K562 (cell line): ENCODE data around the gene FKBP2. TPM values are rescaled to one million over a fixed set of nuclear protein-coding genes. Genes with fewer than 3 reads are reported as not detected.
A peak's percentile ranks its signal among the peaks of the same experiment; 100 is the strongest.

Experiments used
- ATAC-seq: fragments of 200-7000 bp; cut with Tn5 transposase; 3 replicates; pipeline ENCODE4 v1.9.1; 2020; ENCODE audit warnings: moderate library complexity
- BruUV-seq: library from RNA; stranded (reverse); fragments of 400-500 nt; replicated peaks from 2 replicates; lab custom pipeline; 2021; lab: Mats Ljungman, UMichigan
- CTCF ChIA-PET: fragments of 300-600 bp; formaldehyde crosslinking; extraction: SDS; loops from one replicate; lab custom pipeline; 2021; ENCODE audit warnings: low intra/inter-chr PET ratio; lab: Yijun Ruan, JAX
- POLR2A ChIA-PET: fragments of 300-600, 350-650 bp; sonication (Branson Sonifier 250); formaldehyde crosslinking; extraction: SDS; loops from one replicate; lab custom pipeline; 2021; ENCODE audit warnings: antibody characterized with exemption, inconsistent platforms; lab: Yijun Ruan, JAX
- DNase-seq, 4 experiments: peaks; one replicate each; pipeline versions ENCODE4 v3.0.0 to v3.0.0-alpha.2; 2011 to 2018; ENCODE audit warnings: low spot score in 3 of 4, mixed read lengths in 3 of 4; ENCODE audit errors: extremely low read depth in 1 of 4
- FAIRE-seq: peaks from 2 replicates; lab custom pipeline; 2011; peaks lifted over from hg19 to GRCh38; lab: Jason Lieb, UNC
- H2AFZ ChIP-seq: 2 replicates; pipeline ENCODE4 v1.6.0; 2011; ENCODE audit warnings: low read depth, low read length, control low read depth, inconsistent platforms
- H3K27ac ChIP-seq: fragments of 200-600 bp; 3 replicates; pipeline ENCODE4 v1.8.0; 2011; ENCODE audit warnings: low read depth, mild to moderate bottlenecking, control low read depth, inconsistent platforms, low read length, moderate library complexity, mixed read lengths; ENCODE audit errors: extremely low read depth
- H3K27me3 ChIP-seq, 2 experiments: fragments of 300-600 bp in 1 of 2; 2 replicates in 1 of 2; 3 replicates in 1 of 2; pipeline versions ENCODE4 v1.6.0 to v1.8.0; 2011; ENCODE audit warnings: inconsistent platforms in 2 of 2, low read length in 2 of 2, mild to moderate bottlenecking in 1 of 2, mixed read lengths in 1 of 2, moderate library complexity in 1 of 2; ENCODE audit not compliant: control insufficient read depth in 2 of 2, insufficient read depth in 2 of 2
- H3K36me3 ChIP-seq: fragments of 300-600 bp; 3 replicates; pipeline ENCODE4 v1.8.0; 2011; ENCODE audit warnings: mild to moderate bottlenecking, low read length, inconsistent platforms; ENCODE audit not compliant: control insufficient read depth, insufficient read depth
- H3K4me1 ChIP-seq, 2 experiments: fragments of 200-600 bp in 1 of 2; replicated peaks in 1 of 2; 2 replicates in 1 of 2; 3 replicates in 1 of 2; pipeline versions ENCODE4 v1.5.1 to v1.8.0; 2011; ENCODE audit warnings: inconsistent platforms in 2 of 2, low read length in 2 of 2, mild to moderate bottlenecking in 1 of 2, mixed read lengths in 1 of 2, moderate library complexity in 1 of 2; ENCODE audit not compliant: control insufficient read depth in 2 of 2, insufficient read depth in 2 of 2
- H3K4me2 ChIP-seq: 2 replicates; pipeline ENCODE4 v1.6.1; 2011; ENCODE audit warnings: low read length, control low read depth, inconsistent platforms, mixed read lengths; ENCODE audit not compliant: insufficient read depth
- H3K4me3 ChIP-seq: fragments of 200-600 bp; sonication (generic), shearing (Covaris generic); 2 replicates; pipeline ENCODE4 v1.5.1; 2016; ENCODE audit warnings: control low read depth, inconsistent platforms
- H3K79me2 ChIP-seq: fragments of 200-600 bp; 3 replicates; pipeline ENCODE4 v1.8.0; 2011; ENCODE audit warnings: low read length, inconsistent platforms; ENCODE audit not compliant: control insufficient read depth, insufficient read depth
- H3K9ac ChIP-seq, 2 experiments: 2 replicates each; pipeline versions ENCODE4 v1.6.0 to v1.6.1; 2011; ENCODE audit warnings: low read depth in 2 of 2, low read length in 2 of 2, control low read depth in 1 of 2, inconsistent platforms in 1 of 2, mild to moderate bottlenecking in 1 of 2, mixed read lengths in 1 of 2; ENCODE audit not compliant: insufficient read depth in 1 of 2
- H3K9me1 ChIP-seq: one replicate; pipeline ENCODE4 v1.6.0; 2011; ENCODE audit warnings: inconsistent platforms, mild to moderate bottlenecking, low read length, moderate library complexity; ENCODE audit not compliant: control insufficient read depth, insufficient read depth
- H3K9me3 ChIP-seq: replicated peaks from 2 replicates; pipeline ENCODE4 v1.5.1; 2011; ENCODE audit warnings: low read depth, low read length, inconsistent platforms; ENCODE audit not compliant: control insufficient read depth, insufficient read depth
- H4K20me1 ChIP-seq: replicated peaks from 2 replicates; pipeline ENCODE4 v1.6.1; 2011; ENCODE audit warnings: low read length, inconsistent platforms, mixed read lengths; ENCODE audit not compliant: control insufficient read depth, insufficient read depth
- CXXC5 ChIP-seq: fragments of 250-450 bp; sonication (Bioruptor Pico); IDR thresholded peaks from 2 replicates; pipeline ENCODE4 v1.8.0; 2022; ENCODE audit warnings: inconsistent platforms, mild to moderate bottlenecking, moderate library complexity
- EHMT2 ChIP-seq: fragments of 450-650 bp; IDR thresholded peaks from 2 replicates; pipeline ENCODE4 v1.6.1; 2018; ENCODE audit warnings: antibody characterized with exemption
- JUND ChIP-seq, 2 experiments: IDR thresholded peaks; 2 replicates in 1 of 2; 3 replicates in 1 of 2; pipeline ENCODE4 v1.6.1; 2011; ENCODE audit warnings: borderline replicate concordance in 2 of 2, low read depth in 2 of 2, low read length in 2 of 2, improper control_type of control experiment in 1 of 2, missing biosample characterization in 1 of 2, missing genetic modification characterization in 1 of 2, missing genetic modification reagents in 1 of 2
- PHTF2 ChIP-seq: fragments of 250-450 bp; sonication (Bioruptor Pico); IDR thresholded peaks from 2 replicates; pipeline ENCODE4 v1.5.0; 2021; ENCODE audit warnings: mild to moderate bottlenecking
- SPI1 ChIP-seq: IDR thresholded peaks from 2 replicates; pipeline ENCODE4 v1.6.1; 2011; ENCODE audit warnings: low read depth, low read length, control low read depth, borderline replicate concordance
- ZNF24 ChIP-seq: fragments of 450-650 bp; IDR thresholded peaks from 2 replicates; pipeline ENCODE4 v1.6.1; 2016
- ZNF3 ChIP-seq: fragments of 250-450 bp; sonication (Bioruptor Pico); IDR thresholded peaks from 2 replicates; pipeline ENCODE4 v1.5.0; 2021; ENCODE audit warnings: mild to moderate bottlenecking, moderate library complexity
- ZNF717 ChIP-seq: fragments of 250-450 bp; sonication (Bioruptor Pico); IDR thresholded peaks from 2 replicates; pipeline ENCODE4 v1.5.0; 2021
- WGBS: fragments of 100-300 bp; shearing (Covaris generic); methylation state at CpG from one replicate; pipeline ENCODE4 v1.1.6; 2016; ENCODE audit warnings: low coverage, mixed read lengths; ENCODE audit not compliant: insufficient coverage; ENCODE audit errors: missing lambda C conversion rate; 5-methylcytosine and 5-hydroxymethylcytosine counted together
- in situ Hi-C: fragments of 300-500 bp; cut with MboI; formaldehyde crosslinking; loops from 4 replicates; pipeline ENCODE4 v1.15.0; 2018; ENCODE audit warnings: inconsistent platforms, mixed read lengths
- intact Hi-C: fragments of 100-400 bp; cut with micrococcal nuclease; formaldehyde crosslinking; loops from 2 replicates; pipeline ENCODE4 v1.14.2; 2022
- polyA plus RNA-seq, 8 experiments: library from polyadenylated mRNA; depleted of rRNA in 4 of 8; stranded (reverse) in 5 of 8; unstranded in 3 of 8; fragments of >200 nt; fragmentation: Nextera tagmentation in 2 of 8; fragmentation: Illumina TruSeq in 1 of 8; extraction: Ambion mirVana in 2 of 8; extraction: Trizol in 1 of 8; gene quantifications; 2 replicates each; pipeline versions ENCODE4 v1.2.1 to v1.2.3, GENCODE V29; 2011 to 2014; ENCODE audit warnings: inconsistent platforms in 1 of 8, missing spikeins in 1 of 8
- total RNA-seq, 7 experiments: library from RNA; depleted of rRNA in 6 of 7; stranded (reverse); fragments of >200 nt in 6 of 7; fragmentation: Illumina TruSeq in 2 of 7; extraction: Trizol in 2 of 7; gene quantifications; 2 replicates each; pipeline versions ENCODE4 v1.2.1 to v1.2.3, GENCODE V29; 2011 to 2021; ENCODE audit warnings: low replicate concordance in 1 of 7

FKBP2 gene
- total and polyA plus RNA-seq, 9 of the 15 experiments (the other 6 are each of a cell fraction or from before 2014, with no cell fraction given) = 3.5 to 151 (median 58.1) TPM

- no peak overlapping the region for H2AFZ ChIP-seq
- H3K4me3 ChIP-seq = no peak overlapping the region
- 0 out of 4 replicates have a peak overlapping the region, but pooled peaks of 1 of the 2 experiments have one; percentile 1 for H3K9ac ChIP-seq
- H3K9me3 ChIP-seq = no peaks in the 10 kb centered on the region
- BruUV-seq = no TSS peak
- 0 out of 2 replicates have a peak, but pooled peaks cover 3% of the 10 kb centered on the region for H4K20me1 ChIP-seq
- H3K9me1 ChIP-seq = no peaks in the 10 kb centered on the region
- TF ChIP-seq JUND (IDR thresholded peaks at IDR 0.05; ENCODE audit: borderline replicate concordance, low read depth, low read length) = no peak
- no peak for TF ChIP-seq JUND (tag; IDR thresholded peaks at IDR 0.05; ENCODE audit: borderline replicate concordance, low read depth, low read length)
- 0 out of 2 replicates have a peak, but pooled peaks have one; percentile 33 for TF ChIP-seq SPI1
- TF ChIP-seq, all 486 proteins: peak for 1
- H3K27ac ChIP-seq = no peak overlapping the region
- intact Hi-C loops (no loop called here), in situ Hi-C loops (no loop called here)
- CTCF ChIA-PET = no interaction called here
- POLR2A ChIA-PET = interaction anchor here (0.6 to 1.6 kb wide), 6 partner anchors 9 to 302 kb away, joined by 3 to 9 read pairs (median 3); partner anchors contain the start of gene PPP1R14B
- H3K4me2 ChIP-seq = no peak overlapping the region
- 89% methylated on average over 7 of the region's 9 CpGs for whole genome bisulfite sequencing
- H3K36me3 ChIP-seq = peaks cover 49% of the 10 kb centered on the region; the same call in 2 of the 3 replicates
- peaks cover 26 to 64% of the 10 kb centered on the region in 2 experiments for H3K4me1 ChIP-seq
- H3K79me2 ChIP-seq = peaks cover 46% of the 10 kb centered on the region
- FAIRE-seq (no peak), DNase-seq (no peak), ATAC-seq (no peak)
- no peaks in the 10 kb centered on the region for H3K27me3 ChIP-seq
Measured at GRCh38 chr11:64238076-64238475, 2.8 kb upstream of the FKBP2 start.

DNA sequence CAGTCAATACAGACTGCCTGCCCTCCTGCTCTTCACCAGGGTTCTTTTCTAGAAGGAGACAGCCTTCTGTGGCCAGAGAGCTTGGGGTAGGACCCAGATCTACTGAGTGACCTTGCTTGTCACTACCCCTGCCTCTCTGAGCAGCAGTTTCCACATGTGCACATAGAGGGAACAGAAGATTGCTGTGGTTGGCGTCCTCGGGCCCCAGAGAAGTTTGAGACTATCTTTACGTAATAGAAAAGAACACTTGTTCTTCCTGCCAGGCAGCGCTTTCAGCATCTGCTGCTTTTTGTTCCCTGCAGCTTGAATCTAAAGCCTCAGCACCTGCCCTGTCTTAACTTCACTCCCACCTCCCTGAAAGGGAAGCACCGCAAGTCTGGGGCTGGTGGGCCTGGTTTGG, 1.9 kb upstream of the FKBP2 start:
- DNase-seq (no peak), ATAC-seq (no peak), FAIRE-seq (no peak)
- ChIA-PET POLR2A (interaction anchor here (0.8 to 1.6 kb wide), 6 partner anchors 8 to 29 kb away, joined by 3 to 9 read pairs (median 3); partner anchors contain the start of genes DNAJC4 and PPP1R14B), CTCF (no interaction called here)
- Histone ChIP-seq H3K79me2 (peaks cover 52% of the 10 kb centered on the region), H3K4me3 (no peak overlapping the region), H3K9ac (no peak overlapping the region; a peak in 1 of 4 replicates), H3K9me3 (no peaks in the 10 kb centered on the region), H3K9me1 (no peaks in the 10 kb centered on the region), H3K27ac (peak overlapping the region; percentile 33; the same call in 2 of the 3 replicates), H3K4me1 (peaks cover 31 to 66% of the 10 kb centered on the region in 2 experiments), H3K4me2 (no peak overlapping the region), H4K20me1 (0 out of 2 replicates have a peak, but pooled peaks cover 3% of the 10 kb centered on the region), H3K27me3 (no peaks in the 10 kb centered on the region), H3K36me3 (peaks cover 59% of the 10 kb centered on the region), H2AFZ (no peak overlapping the region)
- no TSS peak for BruUV-seq
- intact Hi-C loops (no loop called here), in situ Hi-C loops (no loop called here)
- 90% methylated on average over 5 of the region's 5 CpGs for WGBS
- no peak for TF ChIP-seq EHMT2
- TF ChIP-seq ZNF24 = no peak
- no peak for TF ChIP-seq ZNF717 (CRISPR knock-in tag)
- TF ChIP-seq ZNF3 = no peak
- no peak for TF ChIP-seq CXXC5 (CRISPR knock-in tag)
- TF ChIP-seq PHTF2 = no peak
